Measurements from ENCODE around the gene RNF145.

DNA sequence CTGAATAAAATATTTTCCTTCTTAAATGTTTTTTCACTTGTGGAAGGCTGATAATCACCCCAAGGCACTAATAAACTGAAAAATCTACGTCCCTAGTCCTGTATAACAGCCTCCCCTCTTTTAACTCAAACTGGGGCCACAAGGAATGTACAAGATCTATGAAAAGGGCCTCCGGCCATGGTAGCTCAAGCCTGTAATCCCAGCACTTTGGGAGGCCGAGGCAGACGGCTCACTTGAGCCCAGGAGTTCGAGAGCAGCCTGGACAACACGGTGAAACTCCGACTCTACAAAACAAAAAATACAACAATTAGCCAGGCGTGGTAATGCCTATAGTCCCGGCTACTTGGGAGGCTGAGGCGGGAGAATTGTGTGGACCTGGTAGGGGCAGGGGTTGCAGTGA lies 23.6 kb downstream of the RNF145 start:
- TF ChIP-seq, protein P1, sequence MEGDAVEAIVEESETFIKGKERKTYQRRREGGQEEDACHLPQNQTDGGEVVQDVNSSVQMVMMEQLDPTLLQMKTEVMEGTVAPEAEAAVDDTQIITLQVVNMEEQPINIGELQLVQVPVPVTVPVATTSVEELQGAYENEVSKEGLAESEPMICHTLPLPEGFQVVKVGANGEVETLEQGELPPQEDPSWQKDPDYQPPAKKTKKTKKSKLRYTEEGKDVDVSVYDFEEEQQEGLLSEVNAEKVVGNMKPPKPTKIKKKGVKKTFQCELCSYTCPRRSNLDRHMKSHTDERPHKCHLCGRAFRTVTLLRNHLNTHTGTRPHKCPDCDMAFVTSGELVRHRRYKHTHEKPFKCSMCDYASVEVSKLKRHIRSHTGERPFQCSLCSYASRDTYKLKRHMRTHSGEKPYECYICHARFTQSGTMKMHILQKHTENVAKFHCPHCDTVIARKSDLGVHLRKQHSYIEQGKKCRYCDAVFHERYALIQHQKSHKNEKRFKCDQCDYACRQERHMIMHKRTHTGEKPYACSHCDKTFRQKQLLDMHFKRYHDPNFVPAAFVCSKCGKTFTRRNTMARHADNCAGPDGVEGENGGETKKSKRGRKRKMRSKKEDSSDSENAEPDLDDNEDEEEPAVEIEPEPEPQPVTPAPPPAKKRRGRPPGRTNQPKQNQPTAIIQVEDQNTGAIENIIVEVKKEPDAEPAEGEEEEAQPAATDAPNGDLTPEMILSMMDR (IDR thresholded peaks at IDR 0.05) = no peak
- TF ChIP-seq POLR2A (IDR thresholded peaks at IDR 0.05) (no peak), EP300 (IDR thresholded peaks at IDR 0.05) (no peak), POLR2AphosphoS5 (IDR thresholded peaks at IDR 0.05) (no peak)
